Measurements from ENCODE around the gene PRKACA.

Gene PRKACA

GRCh38 chr19:14113762-14114414, 3.7 kb downstream of the PRKACA start:
- no peak for DNase-seq (ENCODE audit: extremely low spot score)
- ChIA-PET CTCF (interaction anchor here (1.0 to 6.6 kb wide), 17 partner anchors 11 to 359 kb away, joined by 3 to 50 read pairs (median 8); partner anchors contain the start of genes ASF1B and MISP3), POLR2A (no interaction called here)
- TF ChIP-seq CTCF (IDR thresholded peaks at IDR 0.05; ENCODE audit: control extremely low read depth, extremely low read depth, low read depth, missing control alignments) = peak; percentile 27

GRCh38 chr19:14112809-14113385, 4.7 kb downstream of the PRKACA start:
- CTCF ChIA-PET = interaction anchor here (1.0 to 5.0 kb wide), 9 partner anchors 10 to 360 kb away, joined by 3 to 48 read pairs (median 5); partner anchors contain the start of gene MISP3
- no peak for TF ChIP-seq CTCF (IDR thresholded peaks at IDR 0.05; ENCODE audit: control extremely low read depth, extremely low read depth, low read depth, missing control alignments)
- POLR2A ChIA-PET = no interaction called here
- DNase-seq (ENCODE audit: extremely low spot score) = no peak

GRCh38 chr19:14112051-14112808, 5.3 kb downstream of the PRKACA start:
- no peak for TF ChIP-seq CTCF (IDR thresholded peaks at IDR 0.05; ENCODE audit: control extremely low read depth, extremely low read depth, low read depth, missing control alignments)
- ChIA-PET CTCF (interaction anchor here (1.1 to 5.0 kb wide), 3 partner anchors 10 to 69 kb away, joined by 3 to 48 read pairs (median 11); no protein-coding TSS in a partner anchor), POLR2A (no interaction called here)
- DNase-seq (ENCODE audit: extremely low spot score) = no peak

GRCh38 chr19:14111486-14111885, 6.1 kb downstream of the PRKACA start:
- no peak for TF ChIP-seq CTCF (IDR thresholded peaks at IDR 0.05; ENCODE audit: control extremely low read depth, extremely low read depth, low read depth, missing control alignments)
- CTCF ChIA-PET = interaction anchor here (1.1 kb wide), 1 partner anchor 39 kb away, joined by 3 read pairs; the partner anchor contains the start of gene MISP3
- POLR2A ChIA-PET = no interaction called here
- no peak for DNase-seq (ENCODE audit: extremely low spot score)

- DNase-seq (ENCODE audit: extremely low spot score) = no peak
- ChIA-PET POLR2A (no interaction called here), CTCF (interaction anchor here (0.8 to 1.9 kb wide), 4 partner anchors 26 to 200 kb away, joined by 3 to 5 read pairs (median 3); partner anchors contain the start of genes ASF1B and MISP3)
- no peak for TF ChIP-seq CTCF (IDR thresholded peaks at IDR 0.05; ENCODE audit: control extremely low read depth, extremely low read depth, low read depth, missing control alignments)
These were observed 6.9 kb downstream of the PRKACA start for GRCh38 chr19:14110650-14111049.

Measured in GM10248 (cell line).